ENCODE data around the gene KCNQ2.

The KCNQ2 gene

GRCh38 chr20:63432577-63433325 lies 39.7 kb downstream of the KCNQ2 start:
- DNase-seq = no peak

- no peak for DNase-seq
These were observed 40.5 kb downstream of the KCNQ2 start for GRCh38 chr20:63431944-63432343.

GRCh38 chr20:63430891-63431290 lies 41.6 kb downstream of the KCNQ2 start:
- DNase-seq = no peak

- DNase-seq = no peak
These were observed 42.5 kb downstream of the KCNQ2 start for GRCh38 chr20:63429992-63430391.

GRCh38 chr20:63428906-63429575 lies 43.4 kb downstream of the KCNQ2 start:
- DNase-seq = no peak

- no peak for DNase-seq
These were observed 44.6 kb downstream of the KCNQ2 start for GRCh38 chr20:63427724-63428330.

GRCh38 chr20:63427206-63427605 lies 45.2 kb downstream of the KCNQ2 start:
- no peak for DNase-seq

GRCh38 chr20:63425846-63426485 lies 46.5 kb downstream of the KCNQ2 start:
- no peak for DNase-seq

- no peak for DNase-seq
These were observed 47.8 kb downstream of the KCNQ2 start for GRCh38 chr20:63424613-63425012.

GRCh38 chr20:63423751-63424150 lies 48.7 kb downstream of the KCNQ2 start:
- DNase-seq = no peak

GRCh38 chr20:63422653-63423052 lies 49.8 kb downstream of the KCNQ2 start:
- no peak for DNase-seq

GRCh38 chr20:63421913-63422312 lies 50.5 kb downstream of the KCNQ2 start:
- no peak for DNase-seq

GRCh38 chr20:63421094-63421692 lies 51.3 kb downstream of the KCNQ2 start:
- no peak for DNase-seq

GRCh38 chr20:63420359-63421093 lies 51.9 kb downstream of the KCNQ2 start:
- DNase-seq = no peak

- DNase-seq = no peak
These were observed 53.2 kb downstream of the KCNQ2 start for GRCh38 chr20:63419299-63419698.

GRCh38 chr20:63418617-63419016 lies 53.8 kb downstream of the KCNQ2 start:
- no peak for DNase-seq

GRCh38 chr20:63417738-63418120 lies 54.7 kb downstream of the KCNQ2 start:
- DNase-seq = no peak

GRCh38 chr20:63417097-63417737 lies 55.2 kb downstream of the KCNQ2 start:
- no peak for DNase-seq

- no peak for DNase-seq
These were observed 55.8 kb downstream of the KCNQ2 start for GRCh38 chr20:63416631-63417030.

GRCh38 chr20:63415647-63416391 lies 56.6 kb downstream of the KCNQ2 start:
- no peak for DNase-seq

GRCh38 chr20:63414720-63415430 lies 57.6 kb downstream of the KCNQ2 start:
- no peak for DNase-seq
